Sigmoid colon (tissue), 4 donors: Measurements from ENCODE around the gene SMG9.

Experiments used
- CTCF ChIP-seq, 4 experiments: fragments of 450-650 bp in 3 of 4; fragments of 200-600 bp in 1 of 4; IDR thresholded peaks; one replicate each; pipeline ENCODE4 v1.5.1; 2016 to 2019; ENCODE audit warnings: antibody characterized with exemption in 4 of 4, mild to moderate bottlenecking in 3 of 4, moderate library complexity in 2 of 4
- EP300 ChIP-seq, 4 donors: sonication (generic); formaldehyde crosslinking; IDR thresholded peaks; one replicate each; pipeline ENCODE4 v1.6.1; 2017; ENCODE audit warnings: antibody characterized with exemption in 4 of 4

GRCh38 chr19:43699506-43700394, 55.0 kb downstream of the SMG9 start:
- TF ChIP-seq EP300 (IDR thresholded peaks at IDR 0.05) (no peak), CTCF (IDR thresholded peaks at IDR 0.05) (no peak)
